Choroid plexus epithelial cell (primary cell): Measurements from ENCODE around the gene C6orf132.

ENCODE experiments used
- DNase-seq: peaks from one replicate; pipeline ENCODE4 v3.0.0-alpha.2; 2010; ENCODE audit warnings: low read depth
- H3K4me3 ChIP-seq: 2 replicates; pipeline ENCODE4 v1.5.1; 2011; ENCODE audit warnings: low read depth, mild to moderate bottlenecking, control low read depth, low read length, moderate library complexity
- TF ChIP-seq, protein P1 (sequence below): conservative IDR thresholded peaks from 2 replicates; pipeline ENCODE4 v1.5.1; 2011; ENCODE audit warnings: low read depth, mild to moderate bottlenecking, control low read depth, inconsistent platforms, low read length, moderate library complexity

C6orf132 gene

DNA sequence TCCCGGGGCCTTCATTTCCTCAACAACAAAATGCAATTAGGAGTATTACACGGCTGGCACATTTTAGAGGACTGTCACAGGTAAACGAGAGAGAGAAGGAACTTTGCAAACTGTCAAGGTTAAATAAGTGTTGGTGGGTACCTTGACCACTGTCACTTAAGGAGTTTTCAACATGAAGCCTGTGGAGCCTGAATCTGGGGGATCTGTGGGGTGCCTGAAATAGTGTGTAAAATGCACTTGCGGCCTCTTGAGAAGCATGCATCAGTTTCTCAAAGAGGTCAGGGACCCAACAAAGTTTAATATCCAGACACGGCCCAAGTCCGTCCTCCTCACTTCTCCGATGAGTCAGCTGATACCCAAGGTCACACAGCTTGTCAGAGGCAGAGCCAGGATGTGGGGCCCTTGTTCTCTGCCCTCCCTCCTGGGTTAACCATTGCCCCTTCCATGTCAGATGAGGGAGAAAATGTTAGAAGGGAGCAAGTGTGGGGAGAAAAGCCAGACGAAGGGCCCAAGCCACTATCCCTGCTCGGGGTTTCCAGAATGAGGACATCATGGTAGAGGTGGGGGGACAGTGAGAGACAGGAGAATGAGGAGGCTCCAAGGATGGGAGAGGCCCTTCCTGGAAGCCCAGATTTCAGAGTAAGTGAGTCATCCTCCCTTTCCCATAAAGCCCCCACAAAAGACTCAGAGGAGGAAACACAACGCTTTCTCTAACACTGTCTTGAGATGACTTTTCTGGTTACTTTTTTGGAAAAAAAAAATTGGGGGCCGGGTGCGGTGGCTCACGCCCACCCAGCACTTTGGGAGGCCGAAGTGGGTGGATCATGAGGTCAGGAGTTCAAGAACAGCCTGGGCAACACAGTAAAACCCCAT lies 42.2 kb downstream of the C6orf132 start:
- DNase-seq = peak; percentile 81
- TF ChIP-seq, protein P1, sequence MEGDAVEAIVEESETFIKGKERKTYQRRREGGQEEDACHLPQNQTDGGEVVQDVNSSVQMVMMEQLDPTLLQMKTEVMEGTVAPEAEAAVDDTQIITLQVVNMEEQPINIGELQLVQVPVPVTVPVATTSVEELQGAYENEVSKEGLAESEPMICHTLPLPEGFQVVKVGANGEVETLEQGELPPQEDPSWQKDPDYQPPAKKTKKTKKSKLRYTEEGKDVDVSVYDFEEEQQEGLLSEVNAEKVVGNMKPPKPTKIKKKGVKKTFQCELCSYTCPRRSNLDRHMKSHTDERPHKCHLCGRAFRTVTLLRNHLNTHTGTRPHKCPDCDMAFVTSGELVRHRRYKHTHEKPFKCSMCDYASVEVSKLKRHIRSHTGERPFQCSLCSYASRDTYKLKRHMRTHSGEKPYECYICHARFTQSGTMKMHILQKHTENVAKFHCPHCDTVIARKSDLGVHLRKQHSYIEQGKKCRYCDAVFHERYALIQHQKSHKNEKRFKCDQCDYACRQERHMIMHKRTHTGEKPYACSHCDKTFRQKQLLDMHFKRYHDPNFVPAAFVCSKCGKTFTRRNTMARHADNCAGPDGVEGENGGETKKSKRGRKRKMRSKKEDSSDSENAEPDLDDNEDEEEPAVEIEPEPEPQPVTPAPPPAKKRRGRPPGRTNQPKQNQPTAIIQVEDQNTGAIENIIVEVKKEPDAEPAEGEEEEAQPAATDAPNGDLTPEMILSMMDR = no peak
- H3K4me3 ChIP-seq = no peak overlapping the region

DNA sequence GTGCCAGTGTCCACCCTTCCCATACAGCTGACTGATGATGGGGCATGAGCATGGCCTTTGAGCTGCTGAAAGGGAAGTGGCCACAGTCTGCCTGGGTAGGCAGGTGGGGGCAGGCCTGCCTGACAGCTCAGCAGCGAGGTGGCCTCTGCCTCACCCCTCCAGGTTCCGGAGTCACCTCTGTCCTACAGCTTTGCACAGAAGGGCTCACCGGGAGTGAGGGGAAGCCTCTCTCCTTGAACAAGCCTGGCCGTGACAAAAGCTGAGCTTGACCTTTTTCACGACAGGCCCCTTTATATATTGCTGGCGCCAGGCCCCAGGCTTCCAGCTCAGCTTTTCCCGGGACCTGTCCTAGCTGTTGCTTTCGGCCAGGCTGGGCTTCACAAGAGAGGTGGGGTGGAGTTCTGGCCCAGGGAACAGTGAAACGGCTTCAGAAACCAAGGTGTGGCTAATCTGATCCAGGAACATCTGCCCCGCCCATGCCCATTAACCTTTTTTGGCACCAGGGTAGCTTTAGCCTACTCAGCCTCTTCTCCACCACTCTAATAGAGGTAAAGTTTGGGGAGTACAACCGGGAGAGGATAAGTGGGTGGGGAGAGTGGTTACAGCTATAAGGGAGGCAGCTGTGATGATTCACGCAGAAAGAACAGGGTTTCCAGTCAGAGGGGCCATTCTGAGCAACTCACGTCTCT lies 42.9 kb downstream of the C6orf132 start:
- peak; percentile 78 for DNase-seq
- TF ChIP-seq, protein P1 = no peak
- H3K4me3 ChIP-seq = no peak overlapping the region

DNA sequence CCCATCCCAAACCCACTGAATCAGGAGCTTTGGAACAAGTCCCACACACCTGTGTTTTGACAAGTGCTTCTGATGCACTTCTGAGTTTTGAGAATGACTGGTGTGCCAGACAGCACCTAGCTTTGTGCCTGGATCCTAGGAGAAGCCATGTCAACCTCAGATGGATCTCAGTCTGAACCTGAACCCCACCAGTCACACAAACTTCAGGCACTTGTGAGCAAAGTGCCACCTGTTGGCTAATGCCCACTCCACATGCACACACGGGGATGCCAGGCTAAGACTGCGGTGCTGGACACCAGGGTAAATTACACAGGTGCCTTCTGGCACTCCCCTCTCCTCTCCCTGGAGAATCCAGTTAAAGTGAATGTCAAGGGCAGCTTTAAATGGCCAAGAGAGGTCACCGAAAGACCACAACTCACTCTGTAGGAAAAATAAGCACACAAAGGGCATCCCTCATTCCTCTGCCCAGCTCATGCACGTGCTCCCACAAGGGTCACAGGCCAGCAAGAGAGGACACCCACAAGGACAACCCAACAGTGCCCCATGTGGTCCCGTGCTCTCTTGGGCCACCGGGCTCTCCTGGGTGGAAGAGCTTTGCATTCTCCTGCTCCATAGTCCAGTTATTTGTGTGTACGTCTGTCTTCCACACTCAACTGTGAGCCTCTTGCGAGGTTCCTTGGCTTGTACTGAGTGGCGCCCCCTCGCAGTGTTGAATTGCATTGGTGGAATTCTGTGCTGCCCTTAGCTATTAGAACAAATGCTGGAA lies 46.5 kb downstream of the C6orf132 start:
- no peak overlapping the region for H3K4me3 ChIP-seq
- TF ChIP-seq, protein P1 = peak; percentile 48
- DNase-seq = no peak

DNA sequence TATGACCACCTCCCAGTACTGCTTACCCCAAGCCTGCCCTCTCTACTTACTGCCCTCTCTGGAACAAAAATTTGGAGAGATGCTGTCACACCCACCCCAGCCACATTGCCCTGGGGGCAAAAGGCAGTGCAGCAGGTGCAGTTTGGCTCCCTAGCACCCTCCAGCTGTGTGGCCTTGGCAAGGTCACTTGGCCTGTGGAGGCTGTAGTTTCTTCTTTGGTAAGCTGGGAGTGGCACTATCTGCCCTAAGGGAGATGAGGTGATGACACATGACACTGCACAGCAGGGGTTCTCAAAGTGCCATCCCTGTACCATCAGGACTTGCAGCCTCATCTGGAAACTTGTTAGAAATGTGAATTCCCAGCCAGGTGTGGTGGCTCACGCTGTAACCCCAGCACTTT lies 47.3 kb downstream of the C6orf132 start:
- no peak for DNase-seq
- H3K4me3 ChIP-seq = no peak overlapping the region
- TF ChIP-seq, protein P1 = no peak

DNA sequence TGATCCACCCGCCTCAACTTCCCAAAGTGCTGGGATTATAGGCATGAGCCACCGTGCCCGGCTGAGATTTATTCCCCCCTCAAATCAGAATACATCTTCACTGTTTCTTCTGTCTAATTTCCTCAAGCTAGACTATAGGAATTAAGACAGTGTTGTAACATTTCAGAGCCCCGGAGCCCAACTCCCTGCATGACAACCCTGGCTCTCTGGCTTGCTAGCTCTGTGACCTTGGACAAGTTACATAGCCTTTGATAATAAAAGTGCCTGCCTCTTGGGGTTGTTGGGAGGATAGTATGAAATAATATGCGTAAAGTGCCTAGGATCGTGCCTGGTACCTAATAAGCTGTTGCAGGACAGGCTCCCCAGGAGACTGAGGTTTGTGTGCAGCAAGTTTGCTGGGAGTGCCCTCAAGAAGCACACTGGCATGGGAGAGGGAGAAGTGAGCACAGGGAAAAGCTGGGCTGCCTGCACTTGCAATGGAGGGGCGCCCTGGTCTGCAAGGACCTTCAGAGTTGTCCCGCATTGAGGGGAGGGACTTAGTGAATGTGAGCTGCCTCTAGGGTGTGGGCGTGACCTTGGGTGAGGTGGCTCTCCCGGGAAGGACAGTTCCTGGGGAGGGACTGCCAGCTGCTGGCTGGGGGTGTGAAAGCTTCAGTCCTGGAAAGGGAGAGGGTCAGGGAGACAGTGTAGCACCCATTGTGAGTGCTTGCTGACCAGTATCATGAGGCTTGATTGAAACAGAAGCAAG lies 48.7 kb downstream of the C6orf132 start:
- H3K4me3 ChIP-seq = no peak overlapping the region
- no peak for DNase-seq
- TF ChIP-seq, protein P1 = no peak

DNA sequence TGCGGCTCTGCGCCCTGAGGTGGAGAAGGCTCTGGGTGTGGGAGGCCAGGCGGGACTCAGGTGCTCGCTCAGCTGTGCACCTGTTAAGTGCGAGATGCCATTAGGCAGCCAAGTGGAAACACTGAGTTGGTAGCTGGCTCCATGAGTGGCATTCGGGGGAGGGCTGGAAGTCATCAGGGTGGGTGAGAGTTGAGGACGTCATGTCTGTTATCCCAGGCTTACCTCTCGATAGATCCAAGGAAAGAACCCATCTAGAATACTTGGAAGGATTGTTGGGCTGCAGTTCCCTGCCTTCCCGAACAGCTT lies 50.7 kb downstream of the C6orf132 start:
- DNase-seq = no peak
- no peak overlapping the region for H3K4me3 ChIP-seq
- TF ChIP-seq, protein P1 = no peak
